ENCODE measurements around the gene SPDYE3.
"Not testable (repeated sequence)": the region's sequence is repeated elsewhere in the genome, so short reads cannot be mapped to it uniquely, and the experiment has no call there.

SPDYE3 gene, protein sequence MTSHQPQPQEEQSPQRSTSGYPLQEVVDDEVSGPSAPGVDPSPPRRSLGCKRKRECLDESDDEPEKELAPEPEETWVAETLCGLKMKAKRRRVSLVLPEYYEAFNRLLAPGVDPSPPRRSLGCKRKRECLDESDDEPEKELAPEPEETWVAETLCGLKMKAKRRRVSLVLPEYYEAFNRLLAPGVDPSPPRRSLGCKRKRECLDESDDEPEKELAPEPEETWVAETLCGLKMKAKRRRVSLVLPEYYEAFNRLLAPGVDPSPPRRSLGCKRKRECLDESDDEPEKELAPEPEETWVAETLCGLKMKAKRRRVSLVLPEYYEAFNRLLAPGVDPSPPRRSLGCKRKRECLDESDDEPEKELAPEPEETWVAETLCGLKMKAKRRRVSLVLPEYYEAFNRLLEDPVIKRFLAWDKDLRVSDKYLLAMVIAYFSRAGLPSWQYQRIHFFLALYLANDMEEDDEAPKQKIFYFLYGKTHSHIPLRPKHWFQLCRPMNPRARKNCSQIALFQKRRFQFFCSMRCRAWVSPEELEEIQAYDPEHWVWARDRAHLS

DNA sequence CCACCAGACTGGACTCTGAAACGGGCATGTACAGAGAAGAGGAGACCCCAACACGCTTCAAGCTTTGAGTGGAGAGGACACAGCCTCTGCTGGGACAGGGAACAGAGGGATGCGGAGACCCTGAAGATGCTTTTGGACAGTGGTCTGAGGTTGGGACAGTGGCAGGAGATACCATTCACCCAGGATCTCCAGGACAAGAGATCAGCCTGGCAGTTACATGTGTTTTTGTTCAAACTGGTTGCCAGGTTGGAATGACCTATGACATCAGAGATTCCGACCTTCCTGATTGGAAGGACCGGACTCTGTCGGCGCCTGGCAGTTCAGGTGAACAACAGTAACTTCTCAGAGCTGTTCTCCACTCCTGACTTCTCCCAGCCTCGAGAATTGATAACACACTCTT, at the start of gene SPDYE3:
Gene SPDYE3 (plus strand): TSS at position 301 of the 400 bp plus-strand sequence. CDS start 184 bp downstream, outside the sequence.
- DNase-seq, result not testable (repeated sequence)

GRCh38 chr7:100259984-100260383, 47.5 kb upstream of the SPDYE3 start:
- not testable (repeated sequence) for DNase-seq

DNA sequence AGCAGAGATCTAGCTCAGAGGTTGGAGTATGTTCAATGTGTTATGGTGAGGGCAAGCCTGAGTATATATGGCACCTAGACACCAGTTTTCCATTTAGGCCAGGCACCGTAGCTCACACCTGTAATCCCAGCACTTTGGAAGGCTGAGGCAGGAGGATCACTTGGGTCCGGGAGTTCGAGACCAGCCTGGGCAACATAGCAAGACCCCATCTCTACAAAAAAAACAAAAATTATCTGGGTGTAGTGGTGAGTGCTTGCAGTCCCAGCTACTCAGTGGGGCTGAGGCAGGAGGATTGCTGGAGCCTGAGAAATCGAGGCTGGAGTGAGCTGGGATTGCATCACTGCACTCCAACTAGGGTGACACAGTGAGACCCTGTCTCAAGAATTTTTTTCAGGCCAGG, 44.6 kb upstream of the SPDYE3 start:
- not testable (repeated sequence) for DNase-seq

GRCh38 chr7:100264223-100264622, 43.3 kb upstream of the SPDYE3 start:
- DNase-seq, result not testable (repeated sequence)

DNA sequence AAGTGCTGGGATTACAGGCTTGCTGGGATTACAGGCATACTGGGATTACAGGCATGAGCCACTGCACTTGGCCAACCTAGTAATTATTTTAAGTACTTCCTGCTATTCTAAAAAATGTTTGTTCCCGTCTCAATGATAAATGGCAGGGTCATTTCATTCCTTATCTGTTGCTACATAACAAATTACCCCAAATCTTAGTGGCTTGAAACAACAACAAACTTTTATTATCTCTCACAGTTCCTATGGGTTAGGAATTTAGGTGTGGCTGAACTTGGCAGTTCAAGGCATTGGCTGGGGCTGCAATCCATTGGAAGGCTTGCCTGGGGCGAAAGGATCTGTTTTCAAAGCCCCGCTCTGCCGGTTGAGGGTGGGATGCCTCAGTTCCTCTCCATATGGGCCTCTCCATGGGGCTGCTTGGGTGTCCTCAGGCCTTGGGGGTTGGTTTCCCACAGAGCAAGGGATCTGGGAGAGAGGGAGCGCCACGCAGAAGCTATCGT, 42.8 kb upstream of the SPDYE3 start:
- not testable (repeated sequence) for DNase-seq

GRCh38 chr7:100265851-100266250, 41.7 kb upstream of the SPDYE3 start:
- not testable (repeated sequence) for DNase-seq

DNA sequence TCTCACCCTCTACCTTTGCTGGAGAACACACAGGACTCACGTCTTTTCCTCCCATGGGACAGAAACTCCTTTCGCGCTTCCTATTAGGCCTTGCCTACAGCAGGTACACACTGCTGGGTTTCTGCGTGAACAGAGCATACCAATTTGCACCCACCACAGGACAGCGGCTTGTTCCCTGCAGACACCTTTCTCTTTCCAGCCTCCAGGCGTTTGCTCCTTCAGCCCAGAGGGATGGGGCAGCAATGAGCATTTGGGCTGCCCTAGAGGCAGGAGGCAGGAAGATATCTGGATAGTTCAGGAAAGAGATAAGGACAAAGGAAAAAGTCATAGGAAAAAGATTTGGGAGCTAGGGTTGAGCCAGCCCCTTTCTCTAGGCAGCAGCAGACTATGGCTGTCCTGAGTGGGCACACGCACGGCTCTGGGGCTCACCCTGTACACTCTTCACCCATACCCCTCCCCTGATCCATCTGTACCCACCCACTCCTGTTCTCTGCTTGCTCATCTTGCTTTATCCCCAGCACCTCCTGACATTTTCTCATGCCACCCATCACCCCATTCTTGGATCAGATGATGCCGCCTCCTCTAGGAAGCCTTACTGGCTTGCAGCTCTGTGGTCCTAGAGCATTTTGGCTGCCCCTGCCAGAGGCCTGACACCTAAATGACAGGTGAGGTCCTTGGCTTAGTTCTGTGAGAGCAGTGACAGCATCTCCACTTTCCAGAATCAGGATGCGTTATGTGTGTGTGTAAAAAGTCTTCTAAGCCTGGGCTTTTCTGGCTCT, 40.7 kb upstream of the SPDYE3 start:
- no peak for DNase-seq

GRCh38 chr7:100267648-100268047, 39.9 kb upstream of the SPDYE3 start:
- no peak for DNase-seq

DNA sequence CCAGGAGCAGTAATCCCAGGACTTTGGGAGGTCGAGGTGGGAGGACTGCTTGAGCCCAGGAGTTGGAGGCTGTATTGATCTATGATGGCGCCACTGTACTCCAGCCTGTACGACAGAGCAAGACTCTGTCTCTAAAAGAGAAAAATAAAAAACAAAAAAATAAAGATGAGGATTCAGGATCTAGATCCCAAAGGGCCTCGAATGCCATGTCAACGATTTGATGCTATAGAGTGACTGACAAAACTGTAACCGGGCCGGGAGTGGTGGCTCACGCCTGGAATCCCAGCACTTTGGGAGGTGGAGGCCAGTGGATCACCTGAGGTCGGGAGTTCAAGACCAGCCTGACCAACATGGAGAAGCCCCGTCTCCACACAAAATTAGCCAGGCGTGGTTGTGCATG, 38.6 kb upstream of the SPDYE3 start:
- DNase-seq, result not testable (repeated sequence)

GRCh38 chr7:100269306-100270045, 38.0 kb upstream of the SPDYE3 start:
- not testable (repeated sequence) for DNase-seq

- DNase-seq, result not testable (repeated sequence)
Measured at GRCh38 chr7:100270046-100270918, 37.2 kb upstream of the SPDYE3 start.

DNA sequence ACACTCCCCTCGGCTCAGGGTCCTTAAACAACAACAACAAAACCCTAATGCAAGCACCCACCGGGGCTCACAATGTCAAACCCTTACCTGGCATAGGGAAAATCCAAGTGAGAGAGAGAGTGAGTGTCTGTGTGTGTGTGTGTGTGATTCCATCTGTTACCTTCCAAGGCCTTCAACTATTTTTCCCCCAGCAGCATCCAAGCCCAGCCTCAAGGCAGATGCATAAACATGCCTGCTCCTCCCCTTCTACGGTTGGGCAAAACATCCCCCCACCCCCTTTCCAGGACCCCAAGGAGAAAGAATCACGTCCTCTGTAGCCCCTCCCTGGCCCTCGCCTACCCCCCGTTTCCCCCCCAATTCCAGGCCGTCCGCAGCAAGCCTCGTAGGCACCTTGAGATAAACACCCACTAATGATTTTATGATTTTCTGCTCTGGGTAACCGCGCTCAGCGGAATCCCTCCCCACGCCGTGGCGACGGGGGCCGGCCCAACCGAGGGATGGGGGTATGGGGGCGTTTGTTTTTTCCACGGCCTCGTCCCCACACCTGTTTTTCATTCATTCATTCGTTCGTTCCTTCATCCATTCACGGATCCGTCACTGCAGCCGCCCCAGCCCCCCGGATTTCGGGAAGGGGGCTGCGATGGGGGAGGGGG, 36.4 kb upstream of the SPDYE3 start:
- not testable (repeated sequence) for DNase-seq

DNA sequence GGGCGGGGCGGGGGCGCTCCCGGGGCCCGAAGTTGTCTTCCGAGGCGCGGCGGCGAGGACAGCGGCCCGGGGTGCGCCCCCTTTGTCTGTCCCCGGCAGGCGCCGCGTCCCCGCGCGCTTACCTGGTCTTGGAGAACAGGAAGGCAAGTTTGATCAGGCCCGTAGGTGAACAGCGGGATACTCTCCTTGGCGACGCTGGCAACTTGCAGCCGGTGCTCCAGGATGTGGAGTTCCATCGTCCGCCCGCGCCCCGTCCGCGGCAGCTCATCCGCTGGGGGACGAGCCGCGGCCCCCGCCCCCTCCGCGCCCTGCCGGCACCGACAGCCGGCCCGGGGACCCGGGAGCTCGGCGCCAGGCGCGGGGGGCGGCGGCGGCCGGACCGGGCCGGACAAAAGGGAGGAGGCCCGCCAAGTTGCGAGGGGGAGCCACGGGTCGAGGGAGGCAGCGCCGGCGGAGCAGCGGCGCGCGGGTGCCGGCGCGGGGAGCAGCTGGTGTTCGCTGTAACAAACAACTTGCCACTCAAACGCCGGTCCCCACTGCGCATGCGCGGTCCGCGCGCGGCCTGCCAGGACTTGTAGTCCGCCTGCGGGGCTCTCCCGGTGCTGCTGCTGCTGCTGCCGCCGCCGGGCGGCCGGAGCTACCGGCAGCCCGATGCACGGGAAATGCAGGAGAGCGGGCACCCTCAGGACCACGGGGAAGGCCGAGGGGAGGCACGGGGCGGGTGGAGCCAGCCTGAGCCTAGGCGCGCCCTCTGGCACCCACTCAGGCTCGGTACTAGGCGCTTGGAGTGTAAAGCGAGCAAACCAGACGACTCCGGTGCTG, 35.6 kb upstream of the SPDYE3 start:
- peak; percentile 95 to 98 for DNase-seq

DNA sequence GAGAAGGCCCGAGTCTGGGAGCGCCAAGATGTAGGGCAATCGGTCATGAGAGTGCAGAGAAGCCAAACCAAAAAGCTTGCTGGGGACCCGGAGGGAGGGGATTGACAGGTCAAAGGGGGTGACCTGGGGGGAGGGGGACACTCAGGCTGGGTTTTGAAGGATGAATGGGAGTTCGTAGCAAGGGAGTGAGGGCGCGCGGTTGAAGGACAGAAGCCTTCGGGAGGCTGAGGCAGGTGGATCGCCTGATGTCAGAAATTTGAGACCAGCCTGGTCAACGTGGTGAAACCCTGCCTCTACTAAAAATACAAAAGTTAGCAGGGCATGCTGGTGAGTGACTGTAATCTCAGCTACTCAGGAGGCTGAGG, 35.0 kb upstream of the SPDYE3 start:
- DNase-seq, result not testable (repeated sequence)

- DNase-seq, result no peak
Measured at GRCh38 chr7:100275120-100275519, 32.4 kb upstream of the SPDYE3 start.

- not testable (repeated sequence) for DNase-seq
Measured at GRCh38 chr7:100276126-100276525, 31.4 kb upstream of the SPDYE3 start.

- DNase-seq, result not testable (repeated sequence)
Measured at GRCh38 chr7:100282069-100282608, 25.4 kb upstream of the SPDYE3 start.

- DNase-seq, result not testable (repeated sequence)
Measured at GRCh38 chr7:100283147-100283546, 24.4 kb upstream of the SPDYE3 start.

DNA sequence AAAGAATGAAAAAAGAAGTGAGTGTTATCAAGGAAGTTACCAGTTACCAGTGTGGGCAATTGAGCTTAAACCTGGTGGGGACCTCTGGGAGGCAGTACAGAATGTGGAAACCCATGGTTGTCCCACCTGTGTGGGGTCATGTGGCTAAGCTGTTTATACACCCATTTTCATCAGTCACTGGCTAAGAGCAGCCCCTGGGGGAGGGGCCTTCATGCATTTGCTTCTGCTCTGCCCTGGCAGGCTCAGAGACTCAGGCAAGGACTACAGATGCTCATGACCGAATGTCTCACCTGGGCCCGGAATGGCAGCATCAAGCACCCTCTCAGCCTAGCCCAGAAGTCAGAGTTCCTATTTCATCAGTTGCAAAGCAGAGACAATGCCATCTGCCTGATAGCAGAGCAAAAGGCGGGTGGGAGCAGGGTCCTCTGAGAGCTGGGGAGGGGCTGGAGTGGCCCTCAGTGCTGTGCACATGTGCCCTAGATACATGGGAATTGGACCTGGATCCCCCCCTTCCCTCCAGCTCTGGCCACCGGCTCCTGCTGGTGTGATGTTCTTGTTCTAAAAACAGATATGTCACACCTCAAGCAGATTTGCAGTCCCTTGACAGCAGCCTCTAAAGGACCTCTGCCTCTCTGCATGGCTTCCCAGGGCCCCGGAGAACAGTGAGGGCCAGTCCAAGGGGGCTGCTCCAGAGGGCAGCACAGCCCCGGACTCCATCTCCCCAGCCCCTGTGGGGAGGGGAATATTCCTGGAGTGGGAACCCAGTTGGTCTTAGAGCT, 20.1 kb upstream of the SPDYE3 start:
- DNase-seq, result not testable (repeated sequence)
